Gastrocnemius medialis (tissue), 4 donors: ENCODE data around the gene CCDC110. TPM values are rescaled to one million over a fixed set of nuclear protein-coding genes. Genes with fewer than 3 reads are reported as not detected.

Experiments used
- ATAC-seq, 2 donors: fragments of 150-250 bp; one replicate each; pipeline ENCODE4 v1.9.1; 2016
- DNase-seq, 2 donors: peaks; one replicate each; pipeline ENCODE4 v3.0.0-alpha.2; 2019
- H3K27ac ChIP-seq, 4 donors: fragments of 200-600 bp; sonication (generic); 1 replicate in 1 of 4; 2 replicates in 3 of 4; pipeline ENCODE4 v1.5.1; 2016 to 2018; ENCODE audit warnings: mild to moderate bottlenecking in 2 of 4, moderate library complexity in 1 of 4
- H3K27me3 ChIP-seq, 3 donors: fragments of 200-600 bp; sonication (generic) in 2 of 3; 1 replicate in 1 of 3; 2 replicates in 2 of 3; pipeline versions ENCODE4 v1.5.1 to v1.6.0; 2016 to 2019; ENCODE audit warnings: mild to moderate bottlenecking in 1 of 3, moderate library complexity in 1 of 3
- H3K36me3 ChIP-seq, 2 donors: fragments of 200-600 bp; sonication (generic) in 1 of 2; one replicate each; pipeline ENCODE4 v1.5.1; 2017 to 2018
- H3K4me1 ChIP-seq, 2 donors: fragments of 200-600 bp; sonication (generic) in 1 of 2; one replicate each; pipeline ENCODE4 v1.5.1; 2016 to 2017; ENCODE audit warnings: mild to moderate bottlenecking in 2 of 2
- H3K4me3 ChIP-seq, 4 donors: fragments of 200-600 bp; sonication (generic) in 3 of 4; 1 replicate in 1 of 4; 2 replicates in 3 of 4; pipeline ENCODE4 v1.5.1; 2016 to 2019; ENCODE audit warnings: mild to moderate bottlenecking in 2 of 4
- H3K9me3 ChIP-seq, 3 donors: fragments of 200-600 bp; sonication (generic) in 2 of 3; 1 replicate in 1 of 3; 2 replicates in 2 of 3; pipeline ENCODE4 v1.5.1; 2016 to 2019
- CTCF ChIP-seq, 5 experiments: fragments of 450-650 bp in 3 of 5; fragments of 200-600 bp in 2 of 5; sonication (generic) in 2 of 5; IDR thresholded peaks in 4 of 5; conservative IDR thresholded peaks in 1 of 5; 1 replicate in 4 of 5; 2 replicates in 1 of 5; pipeline ENCODE4 v1.5.1; 2016 to 2019; ENCODE audit warnings: antibody characterized with exemption in 5 of 5, mild to moderate bottlenecking in 3 of 5, moderate library complexity in 3 of 5
- POLR2A ChIP-seq, 2 donors: fragments of 450-650 bp; IDR thresholded peaks; one replicate each; pipeline ENCODE4 v1.6.1; 2017; ENCODE audit warnings: antibody characterized with exemption in 2 of 2, mild to moderate bottlenecking in 2 of 2, moderate library complexity in 2 of 2
- in situ Hi-C, 4 donors: fragments of 200-750 bp; cut with MboI; loops; one replicate each; pipeline versions ENCODE4 v1.15.0 to v1.8.0; 2017; ENCODE audit warnings: low sequenced_read_pairs in 4 of 4
- intact Hi-C: fragments of 100-400 bp; cut with DNase I; formaldehyde crosslinking; loops from one replicate; pipeline ENCODE4 v1.15.1; 2023; ENCODE audit warnings: low total_unique reads
- total RNA-seq, 4 donors: library from RNA; depleted of rRNA; stranded (reverse); fragments of >200 nt; gene quantifications; one replicate each; pipeline versions ENCODE4 v1.1.0 to v1.2.3, GENCODE V29; 2016

CCDC110 gene
- total RNA-seq, 4 donors from 2014 or later: 0.97 to 4.1 (median 1.8) TPM

GRCh38 chr4:185437809-185438208 is 33.7 kb downstream of the CCDC110 start:
- no peak for ATAC-seq
- DNase-seq: no peak
- Histone ChIP-seq H3K27ac (no peak overlapping the region), H3K36me3 (no peaks in the 10 kb centered on the region), H3K9me3 (no peaks in the 10 kb centered on the region), H3K4me3 (no peak overlapping the region), H3K4me1 (no peaks in the 10 kb centered on the region), H3K27me3 (no peaks in the 10 kb centered on the region)
- in situ Hi-C loops: no loop called here
- intact Hi-C loops: no loop called here
- TF ChIP-seq CTCF (IDR thresholded peaks at IDR 0.05 in 4 of 5, conservative IDR thresholded peaks at IDR 0.05 in 1 of 5) (no peak), POLR2A (IDR thresholded peaks at IDR 0.05) (no peak)

- Histone ChIP-seq H3K4me3 (no peak overlapping the region), H3K4me1 (no peaks in the 10 kb centered on the region), H3K36me3 (no peaks in the 10 kb centered on the region), H3K27me3 (no peaks in the 10 kb centered on the region), H3K27ac (no peak overlapping the region), H3K9me3 (no peaks in the 10 kb centered on the region)
- TF ChIP-seq CTCF (IDR thresholded peaks at IDR 0.05 in 4 of 5, conservative IDR thresholded peaks at IDR 0.05 in 1 of 5) (no peak), POLR2A (IDR thresholded peaks at IDR 0.05) (no peak)
- in situ Hi-C loops: no loop called here
- intact Hi-C loops: no loop called here
- DNase-seq (no peak), ATAC-seq (no peak)
These were observed 36.1 kb downstream of the CCDC110 start for GRCh38 chr4:185435466-185435865.

- intact Hi-C loops: no loop called here
- no peak overlapping the region for H3K4me3 ChIP-seq
- in situ Hi-C loops: no loop called here
These were observed 41.9 kb downstream of the CCDC110 start for GRCh38 chr4:185429660-185430059.

GRCh38 chr4:185426960-185427688 is 44.4 kb downstream of the CCDC110 start:
- peaks cover 0 to 2% of the 10 kb centered on the region in 2 donors for H3K36me3 ChIP-seq
- DNase-seq: no peak
- no peak overlapping the region for H3K27ac ChIP-seq
- H3K4me3 ChIP-seq: no peak overlapping the region
- TF ChIP-seq CTCF (IDR thresholded peaks at IDR 0.05 in 4 of 5, conservative IDR thresholded peaks at IDR 0.05 in 1 of 5): no peak
- no peak for TF ChIP-seq POLR2A (IDR thresholded peaks at IDR 0.05)
- intact Hi-C loops (loop anchor here (1.0 kb wide), 1 partner anchor 167 kb away; no protein-coding TSS in a partner anchor), in situ Hi-C loops (no loop called here)
- no peak for ATAC-seq
- no peaks in the 10 kb centered on the region for H3K9me3 ChIP-seq
- H3K4me1 ChIP-seq: peaks cover 18 to 21% of the 10 kb centered on the region in 2 donors
- H3K27me3 ChIP-seq: no peaks in the 10 kb centered on the region

More at GRCh38 chr4:185429660-185430059, 41.9 kb downstream of the CCDC110 start:
- no peak for DNase-seq
- H3K36me3 ChIP-seq: no peaks in the 10 kb centered on the region
- no peaks in the 10 kb centered on the region for H3K9me3 ChIP-seq
- peaks cover 3 to 5% of the 10 kb centered on the region in 2 donors for H3K4me1 ChIP-seq
- no peak overlapping the region for H3K27ac ChIP-seq
- no peak for ATAC-seq
- no peak for TF ChIP-seq POLR2A (IDR thresholded peaks at IDR 0.05)
- no peak for TF ChIP-seq CTCF (IDR thresholded peaks at IDR 0.05 in 4 of 5, conservative IDR thresholded peaks at IDR 0.05 in 1 of 5)
- no peaks in the 10 kb centered on the region for H3K27me3 ChIP-seq
